Lower leg skin (tissue), 3 donors: ENCODE data around the gene ASB13.

Source experiments
- POLR2A ChIP-seq, 2 donors: fragments of 450-650 bp; IDR thresholded peaks; one replicate each; pipeline ENCODE4 v1.6.1; 2016 to 2017; ENCODE audit warnings: antibody characterized with exemption in 2 of 2, mild to moderate bottlenecking in 1 of 2, moderate library complexity in 1 of 2
- TF ChIP-seq, protein P1 (sequence below), 3 donors: fragments of 450-650 bp; IDR thresholded peaks; one replicate each; pipeline ENCODE4 v1.5.1; 2016; ENCODE audit warnings: antibody characterized with exemption in 3 of 3, mild to moderate bottlenecking in 3 of 3, moderate library complexity in 2 of 3

DNA sequence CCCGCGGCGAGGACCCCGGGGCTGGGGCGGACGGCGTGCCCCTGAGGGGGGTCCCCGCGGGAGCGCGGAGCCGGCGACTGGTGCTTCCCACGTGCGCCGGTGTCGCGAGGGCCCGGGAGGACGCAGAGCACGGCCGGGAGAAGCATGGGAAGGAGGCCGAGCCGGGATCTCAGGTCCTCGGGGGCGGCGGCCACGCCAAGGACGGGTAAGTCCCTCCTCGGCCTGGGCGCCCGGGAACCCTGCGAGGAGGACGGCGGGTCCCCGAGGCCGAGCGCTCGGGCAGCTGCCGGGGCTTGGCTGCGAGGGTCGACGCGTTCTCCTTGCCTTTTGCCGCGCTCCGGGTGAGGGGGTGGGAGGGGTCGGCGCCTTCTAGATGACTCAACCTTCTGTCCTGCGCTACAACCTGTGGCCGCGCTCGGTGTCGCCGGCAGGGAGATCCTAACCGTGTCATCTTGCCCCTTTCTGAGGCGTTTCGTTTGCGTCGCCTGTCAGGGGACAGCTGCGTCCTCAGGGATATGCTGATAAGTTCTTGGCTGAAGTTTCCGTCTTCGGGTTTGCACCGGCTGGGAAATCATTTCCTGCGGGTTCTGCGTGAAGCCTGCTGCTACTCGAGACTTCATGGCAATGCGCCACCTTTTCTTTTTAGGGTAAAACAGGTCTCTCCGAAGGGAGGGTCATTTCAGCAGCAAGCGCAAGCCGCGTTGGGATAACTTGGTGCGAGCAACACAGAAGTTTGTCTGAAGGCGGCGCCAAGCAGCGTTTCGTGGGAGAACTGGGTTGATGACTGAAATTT, 18.8 kb upstream of the ASB13 start:
- TF ChIP-seq, protein P1, sequence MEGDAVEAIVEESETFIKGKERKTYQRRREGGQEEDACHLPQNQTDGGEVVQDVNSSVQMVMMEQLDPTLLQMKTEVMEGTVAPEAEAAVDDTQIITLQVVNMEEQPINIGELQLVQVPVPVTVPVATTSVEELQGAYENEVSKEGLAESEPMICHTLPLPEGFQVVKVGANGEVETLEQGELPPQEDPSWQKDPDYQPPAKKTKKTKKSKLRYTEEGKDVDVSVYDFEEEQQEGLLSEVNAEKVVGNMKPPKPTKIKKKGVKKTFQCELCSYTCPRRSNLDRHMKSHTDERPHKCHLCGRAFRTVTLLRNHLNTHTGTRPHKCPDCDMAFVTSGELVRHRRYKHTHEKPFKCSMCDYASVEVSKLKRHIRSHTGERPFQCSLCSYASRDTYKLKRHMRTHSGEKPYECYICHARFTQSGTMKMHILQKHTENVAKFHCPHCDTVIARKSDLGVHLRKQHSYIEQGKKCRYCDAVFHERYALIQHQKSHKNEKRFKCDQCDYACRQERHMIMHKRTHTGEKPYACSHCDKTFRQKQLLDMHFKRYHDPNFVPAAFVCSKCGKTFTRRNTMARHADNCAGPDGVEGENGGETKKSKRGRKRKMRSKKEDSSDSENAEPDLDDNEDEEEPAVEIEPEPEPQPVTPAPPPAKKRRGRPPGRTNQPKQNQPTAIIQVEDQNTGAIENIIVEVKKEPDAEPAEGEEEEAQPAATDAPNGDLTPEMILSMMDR (IDR thresholded peaks at IDR 0.05) = no peak
- TF ChIP-seq POLR2A (IDR thresholded peaks at IDR 0.05) = no peak
